ENCODE measurements around the gene EIF4EBP2.

- TF ChIP-seq EZH2phosphoT487 (IDR thresholded peaks at IDR 0.05; ENCODE audit: low read depth, severe bottlenecking, unreplicated experiment) (no peak), CTCF (IDR thresholded peaks at IDR 0.05; ENCODE audit: poor library complexity) (no peak), EZH2 (IDR thresholded peaks at IDR 0.05; ENCODE audit: borderline replicate concordance) (no peak)
These were observed 20.4 kb downstream of the EIF4EBP2 start for GRCh38 chr10:70424320-70424719.
